Mucosa of descending colon (tissue), 3 donors: ENCODE data around the gene TMBIM6. TPM values are rescaled to one million over a fixed set of nuclear protein-coding genes. Genes with fewer than 3 reads are reported as not detected.

ENCODE experiments used
- ATAC-seq: fragments of 200-7000 bp; cut with Tn5 transposase; one replicate; pipeline ENCODE4 v1.9.1; 2020; ENCODE audit warnings: mild to moderate bottlenecking, moderate library complexity
- DNase-seq, 3 donors: peaks; one replicate each; pipeline ENCODE4 v3.0.0-alpha.2; 2020
- H3K36me3 ChIP-seq: fragments of 200-600 bp; one replicate; pipeline ENCODE4 v1.8.0; 2021; ENCODE audit warnings: low read depth, mild to moderate bottlenecking
- H3K4me1 ChIP-seq: fragments of 200-600 bp; one replicate; pipeline ENCODE4 v1.8.0; 2021; ENCODE audit warnings: low read depth, mild to moderate bottlenecking
- H3K4me3 ChIP-seq: fragments of 200-600 bp; one replicate; pipeline ENCODE4 v1.8.0; 2021; ENCODE audit warnings: mild to moderate bottlenecking
- H3K9me3 ChIP-seq: fragments of 200-600 bp; one replicate; pipeline ENCODE4 v1.8.0; 2021; ENCODE audit warnings: mild to moderate bottlenecking
- CTCF ChIP-seq: fragments of 200-600 bp; IDR thresholded peaks from one replicate; pipeline ENCODE4 v1.8.0; 2022; ENCODE audit warnings: antibody characterized with exemption, mild to moderate bottlenecking
- intact Hi-C, 2 donors: fragments of 100-400 bp; cut with DNase I in 1 of 2; cut with micrococcal nuclease in 1 of 2; formaldehyde crosslinking; loops; one replicate each; pipeline versions ENCODE4 v1.11.0 to v1.11.1; 2022; cut with DNase I, micrococcal nuclease
- total RNA-seq, 3 donors: library from RNA; stranded (reverse); fragmentation: NEBNext Ultra II Directional in 2 of 3; extraction: Animal tissue kit (Norgen Biotek cat#: 25700) in 2 of 3; gene quantifications; one replicate each; pipeline versions ENCODE4 v1.2.1 to v1.2.4, GENCODE V29; 2021 to 2023
- donor health status: DM: no; HTN: no; CAD: no; lungs with moderate emphysema.
- donor health status: DM: no; HTN: no; CAD: no.
- donor health status: DM: no; HTN: yes; CAD: no.

The TMBIM6 gene
- total RNA-seq, 3 donors from 2014 or later, result 614 to 954 (median 773) TPM

GRCh38 chr12:49796155-49796554 lies 54.8 kb downstream of the TMBIM6 start:
- Histone ChIP-seq H3K4me1 (no peaks in the 10 kb centered on the region), H3K36me3 (no peaks in the 10 kb centered on the region), H3K4me3 (no peak overlapping the region), H3K9me3 (no peaks in the 10 kb centered on the region)
- ATAC-seq (no peak), DNase-seq (no peak)
- no peak for TF ChIP-seq CTCF
- intact Hi-C loops, result no loop called here

GRCh38 chr12:49796606-49797448 lies 55.5 kb downstream of the TMBIM6 start:
- Histone ChIP-seq H3K4me1 (no peaks in the 10 kb centered on the region), H3K36me3 (no peaks in the 10 kb centered on the region), H3K9me3 (no peaks in the 10 kb centered on the region), H3K4me3 (no peak overlapping the region)
- ATAC-seq (no peak), DNase-seq (no peak)
- intact Hi-C loops, result no loop called here
- no peak for TF ChIP-seq CTCF

GRCh38 chr12:49797449-49797776 lies 56.1 kb downstream of the TMBIM6 start:
- no peak overlapping the region for H3K4me3 ChIP-seq
- no peaks in the 10 kb centered on the region for H3K4me1 ChIP-seq
- no peaks in the 10 kb centered on the region for H3K9me3 ChIP-seq
- no peak for ATAC-seq
- H3K36me3 ChIP-seq, result no peaks in the 10 kb centered on the region
- DNase-seq, result no peak
- no peak for TF ChIP-seq CTCF
- intact Hi-C loops, result no loop called here

- Histone ChIP-seq H3K9me3 (no peaks in the 10 kb centered on the region), H3K4me3 (no peak overlapping the region), H3K4me1 (no peaks in the 10 kb centered on the region), H3K36me3 (no peaks in the 10 kb centered on the region)
- no peak for ATAC-seq
- no peak for DNase-seq
- intact Hi-C loops, result no loop called here
- TF ChIP-seq CTCF, result no peak
Observed at GRCh38 chr12:49798248-49798647, 56.9 kb downstream of the TMBIM6 start.

GRCh38 chr12:49798934-49799333 lies 57.6 kb downstream of the TMBIM6 start:
- intact Hi-C loops, result no loop called here
- TF ChIP-seq CTCF, result no peak
- H3K4me1 ChIP-seq, result no peaks in the 10 kb centered on the region
- DNase-seq, result no peak
- H3K36me3 ChIP-seq, result no peaks in the 10 kb centered on the region
- H3K9me3 ChIP-seq, result no peaks in the 10 kb centered on the region
- ATAC-seq, result no peak
- no peak overlapping the region for H3K4me3 ChIP-seq
